ENCODE results near the gene ALMS1.
"Not testable (repeated sequence)": the region's sequence is repeated elsewhere in the genome, so short reads cannot be mapped to it uniquely, and the experiment has no call there.

The ALMS1 gene

DNA sequence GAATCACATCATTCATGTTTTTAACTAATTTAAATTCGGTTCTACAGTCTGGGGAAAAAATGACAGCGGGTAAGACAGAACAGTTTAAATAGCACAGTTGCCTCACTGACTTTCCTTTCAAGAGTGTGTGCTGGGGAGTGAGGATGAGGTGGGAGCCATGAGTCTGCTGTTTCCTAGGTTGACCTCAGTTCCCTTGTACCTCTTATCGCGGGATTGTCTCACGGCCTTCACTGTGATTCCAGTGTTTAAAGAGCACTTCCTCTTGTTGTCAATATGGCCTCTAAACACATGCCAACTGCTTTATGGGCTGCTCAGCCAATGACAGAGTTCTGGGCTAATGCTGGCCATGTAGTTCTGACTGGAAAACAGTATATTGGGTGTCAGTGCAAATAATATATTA, 41.6 kb upstream of the ALMS1 start:
- no peak overlapping the region for H4K91ac ChIP-seq (ENCODE audit: low read depth, low read length, poor library complexity)
- no peaks in the 10 kb centered on the region for H3K4me1 ChIP-seq (ENCODE audit: control insufficient read depth in 2 of 2, insufficient read depth in 1 of 2, low read depth in 1 of 2, low read length in 2 of 2)
- H3K27me3 ChIP-seq (ENCODE audit: control insufficient read depth in 3 of 3, insufficient read depth in 3 of 3, low read depth in 1 of 3, low read length in 3 of 3) = peaks cover 0 to 24% (median 0%) of the 10 kb centered on the region in 3 experiments
- WGBS, 2 donors (ENCODE audit: extremely low coverage in 2 of 2, insufficient read length in 2 of 2, insufficient replicate concordance in 1 of 2) = no CpG with 5 or more reads among the region's 5 CpGs
- H3K14ac ChIP-seq (ENCODE audit: low read length) = no peak overlapping the region
- no peak overlapping the region for H3K27ac ChIP-seq (replicated peaks; ENCODE audit: low read length)
- H2AFZ ChIP-seq (ENCODE audit: low read length) = no peak overlapping the region
- H4K8ac ChIP-seq (ENCODE audit: low read depth, low read length) = no peak overlapping the region
- no peaks in the 10 kb centered on the region for H3K36me3 ChIP-seq (replicated peaks in 1 of 2; ENCODE audit: control insufficient read depth in 2 of 2, insufficient read depth in 2 of 2, low read length in 2 of 2)
- H3K79me1 ChIP-seq (ENCODE audit: low read depth, low read length) = no peaks in the 10 kb centered on the region
- no peak overlapping the region for H3K4ac ChIP-seq (ENCODE audit: low read length)
- no peak overlapping the region for H2BK120ac ChIP-seq (ENCODE audit: low read depth, low read length)
- H3K9me3 ChIP-seq (replicated peaks in 1 of 2; ENCODE audit: control insufficient read depth in 2 of 2, insufficient read depth in 1 of 2, low read depth in 1 of 2, low read length in 2 of 2) = no peaks in the 10 kb centered on the region
- H2BK12ac ChIP-seq (ENCODE audit: low read length) = no peak overlapping the region
- no peak overlapping the region for H3K9ac ChIP-seq (ENCODE audit: low read depth, low read length, poor library complexity)
- H3K4me3 ChIP-seq (ENCODE audit: low read length in 2 of 2) = no peak overlapping the region
- H3K23ac ChIP-seq (ENCODE audit: low read depth, low read length, poor library complexity) = no peak overlapping the region
- no peak overlapping the region for H2AK5ac ChIP-seq (ENCODE audit: low read depth, low read length)
- H3K4me2 ChIP-seq (ENCODE audit: insufficient read depth, low read length, poor library complexity, severe bottlenecking) = no peak overlapping the region
- no peak overlapping the region for H3K18ac ChIP-seq (ENCODE audit: low read length)
- H2BK15ac ChIP-seq (ENCODE audit: low read length) = no peak overlapping the region
- no peak for DNase-seq (ENCODE audit: low spot score)
- H2BK5ac ChIP-seq (ENCODE audit: low read length) = no peak overlapping the region

DNA sequence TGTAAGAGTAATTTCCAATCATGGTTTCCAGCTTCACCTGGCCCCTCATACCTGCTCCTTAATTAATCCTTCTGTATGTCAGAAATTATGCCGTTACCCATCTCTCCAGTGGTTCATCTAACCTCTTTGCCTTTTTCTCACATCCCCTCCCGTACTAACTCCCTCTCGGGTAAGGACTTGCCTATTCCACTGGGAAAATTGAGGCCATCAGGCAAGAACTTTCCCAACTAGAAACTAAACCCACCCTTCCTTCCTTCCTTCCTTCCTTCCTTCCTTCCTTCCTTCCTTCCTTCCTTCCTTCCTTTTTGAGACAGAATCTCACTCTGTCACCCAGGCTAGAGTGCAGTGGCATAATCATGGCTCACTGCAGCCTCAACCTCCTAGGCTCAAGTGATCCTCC, 40.9 kb upstream of the ALMS1 start:
- not testable (repeated sequence) for H3K9ac ChIP-seq (ENCODE audit: low read depth, low read length, poor library complexity)

DNA sequence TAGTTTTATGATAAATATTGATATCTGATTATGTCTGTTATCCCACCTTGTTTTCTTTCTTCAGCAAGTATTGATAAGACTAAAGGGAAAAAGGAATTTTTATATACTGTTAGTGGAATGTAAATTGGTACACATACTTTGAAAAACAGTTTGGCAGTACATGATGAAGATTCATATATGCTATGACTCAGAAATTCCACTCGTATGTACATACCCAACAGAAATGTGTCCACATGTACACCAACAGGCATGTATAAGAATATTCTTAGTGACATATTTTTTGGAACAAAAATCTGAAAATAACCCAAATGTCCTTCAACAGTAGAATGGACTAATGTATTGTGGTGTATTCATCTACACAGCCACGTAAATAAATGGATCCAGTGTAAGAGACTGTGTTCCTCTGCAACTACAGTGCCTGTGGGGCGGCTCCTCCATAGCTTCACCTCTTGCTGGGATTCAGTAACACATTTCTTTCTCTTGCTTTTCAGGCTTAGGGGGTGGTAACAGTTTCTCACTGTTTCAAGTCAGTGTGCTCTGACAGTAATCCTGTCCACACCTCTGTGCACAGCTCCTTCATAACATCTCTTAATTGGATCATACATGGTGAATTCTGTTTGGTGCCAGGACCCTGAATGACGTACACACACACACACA, 35.5 kb upstream of the ALMS1 start:
- H3K4me1 ChIP-seq (ENCODE audit: control insufficient read depth in 2 of 2, insufficient read depth in 1 of 2, low read depth in 1 of 2, low read length in 2 of 2) = no peaks in the 10 kb centered on the region
- no peaks in the 10 kb centered on the region for H3K36me3 ChIP-seq (replicated peaks in 1 of 2; ENCODE audit: control insufficient read depth in 2 of 2, insufficient read depth in 2 of 2, low read length in 2 of 2)
- no peak overlapping the region for H3K4me3 ChIP-seq (ENCODE audit: low read length in 2 of 2)
- no peak overlapping the region for H2BK120ac ChIP-seq (ENCODE audit: low read depth, low read length)
- no peak overlapping the region for H4K91ac ChIP-seq (ENCODE audit: low read depth, low read length, poor library complexity)
- no CpG with 5 or more reads among the region's 4 CpGs for WGBS, 2 donors (ENCODE audit: extremely low coverage in 2 of 2, insufficient read length in 2 of 2, insufficient replicate concordance in 1 of 2)
- no peak overlapping the region for H2AK5ac ChIP-seq (ENCODE audit: low read depth, low read length)
- H3K18ac ChIP-seq (ENCODE audit: low read length) = no peak overlapping the region
- no peak overlapping the region for H2BK5ac ChIP-seq (ENCODE audit: low read length)
- no peaks in the 10 kb centered on the region for H3K79me1 ChIP-seq (ENCODE audit: low read depth, low read length)
- no peak overlapping the region for H3K27ac ChIP-seq (replicated peaks; ENCODE audit: low read length)
- H4K8ac ChIP-seq (ENCODE audit: low read depth, low read length) = no peak overlapping the region
- no peak overlapping the region for H3K9ac ChIP-seq (ENCODE audit: low read depth, low read length, poor library complexity)
- H2AFZ ChIP-seq (ENCODE audit: low read length) = no peak overlapping the region
- H3K14ac ChIP-seq (ENCODE audit: low read length) = no peak overlapping the region
- no peak for DNase-seq (ENCODE audit: low spot score)
- no peak overlapping the region for H3K4me2 ChIP-seq (ENCODE audit: insufficient read depth, low read length, poor library complexity, severe bottlenecking)
- no peak overlapping the region for H2BK15ac ChIP-seq (ENCODE audit: low read length)
- H2BK12ac ChIP-seq (ENCODE audit: low read length) = no peak overlapping the region
- H3K9me3 ChIP-seq (replicated peaks in 1 of 2; ENCODE audit: control insufficient read depth in 2 of 2, insufficient read depth in 1 of 2, low read depth in 1 of 2, low read length in 2 of 2) = no peaks in the 10 kb centered on the region
- no peak overlapping the region for H3K4ac ChIP-seq (ENCODE audit: low read length)
- H3K23ac ChIP-seq (ENCODE audit: low read depth, low read length, poor library complexity) = no peak overlapping the region
- H3K27me3 ChIP-seq (ENCODE audit: control insufficient read depth in 3 of 3, insufficient read depth in 3 of 3, low read depth in 1 of 3, low read length in 3 of 3) = peaks cover 0 to 4% (median 0%) of the 10 kb centered on the region in 3 experiments

More for the DNA sequence above, 40.9 kb upstream of the ALMS1 start:
- DNase-seq (ENCODE audit: low spot score); H2BK5ac ChIP-seq (ENCODE audit: low read length); H3K9me3 ChIP-seq (replicated peaks in 1 of 2; ENCODE audit: control insufficient read depth in 2 of 2, insufficient read depth in 1 of 2, low read depth in 1 of 2, low read length in 2 of 2); H3K18ac ChIP-seq (ENCODE audit: low read length); H2BK120ac ChIP-seq (ENCODE audit: low read depth, low read length); H2AK5ac ChIP-seq (ENCODE audit: low read depth, low read length); H3K4ac ChIP-seq (ENCODE audit: low read length); H2BK15ac ChIP-seq (ENCODE audit: low read length); H4K8ac ChIP-seq (ENCODE audit: low read depth, low read length); H3K4me3 ChIP-seq (ENCODE audit: low read length in 2 of 2); H3K23ac ChIP-seq (ENCODE audit: low read depth, low read length, poor library complexity); H3K79me1 ChIP-seq (ENCODE audit: low read depth, low read length); H2AFZ ChIP-seq (ENCODE audit: low read length); H3K14ac ChIP-seq (ENCODE audit: low read length); H2BK12ac ChIP-seq (ENCODE audit: low read length); H3K4me2 ChIP-seq (ENCODE audit: insufficient read depth, low read length, poor library complexity, severe bottlenecking); H4K91ac ChIP-seq (ENCODE audit: low read depth, low read length, poor library complexity); H3K27ac ChIP-seq (replicated peaks; ENCODE audit: low read length); H3K4me1 ChIP-seq (ENCODE audit: control insufficient read depth in 2 of 2, insufficient read depth in 1 of 2, low read depth in 1 of 2, low read length in 2 of 2); H3K36me3 ChIP-seq (replicated peaks in 1 of 2; ENCODE audit: control insufficient read depth in 2 of 2, insufficient read depth in 2 of 2, low read length in 2 of 2): not testable (repeated sequence)
- peaks cover 0 to 18% (median 0%) of the 10 kb centered on the region in 3 experiments for H3K27me3 ChIP-seq (ENCODE audit: control insufficient read depth in 3 of 3, insufficient read depth in 3 of 3, low read depth in 1 of 3, low read length in 3 of 3)
- no CpG with 5 or more reads among the region's 3 CpGs for WGBS, 2 donors (ENCODE audit: extremely low coverage in 2 of 2, insufficient read length in 2 of 2, insufficient replicate concordance in 1 of 2)

DNA sequence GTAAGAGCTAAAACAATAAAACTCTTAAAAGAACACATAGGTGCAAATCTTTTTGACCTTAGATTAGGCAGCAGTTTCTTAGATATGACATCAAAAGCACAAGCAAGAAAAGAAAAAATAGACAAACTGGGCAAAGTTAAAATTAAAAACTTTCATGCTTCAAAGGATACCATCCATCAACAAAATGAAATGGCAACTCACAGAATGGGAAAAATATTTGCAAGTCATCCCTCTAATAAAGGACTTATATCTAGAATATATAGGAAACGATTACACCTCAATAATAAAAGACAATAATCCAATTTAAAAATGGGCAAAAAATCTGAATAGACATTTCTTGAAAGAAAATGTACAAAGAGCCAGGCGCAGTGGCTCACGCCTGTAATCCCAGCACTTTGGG, 29.5 kb upstream of the ALMS1 start:
- Histone ChIP-seq H3K27me3 (ENCODE audit: control insufficient read depth in 3 of 3, insufficient read depth in 3 of 3, low read depth in 1 of 3, low read length in 3 of 3) (no peaks in the 10 kb centered on the region), H2AK5ac (ENCODE audit: low read depth, low read length) (no peak overlapping the region), H3K4me1 (ENCODE audit: control insufficient read depth in 2 of 2, insufficient read depth in 1 of 2, low read depth in 1 of 2, low read length in 2 of 2) (no peaks in the 10 kb centered on the region), H3K36me3 (replicated peaks in 1 of 2; ENCODE audit: control insufficient read depth in 2 of 2, insufficient read depth in 2 of 2, low read length in 2 of 2) (no peaks in the 10 kb centered on the region), H3K18ac (ENCODE audit: low read length) (no peak overlapping the region), H3K79me1 (ENCODE audit: low read depth, low read length) (no peaks in the 10 kb centered on the region), H3K9me3 (replicated peaks in 1 of 2; ENCODE audit: control insufficient read depth in 2 of 2, insufficient read depth in 1 of 2, low read depth in 1 of 2, low read length in 2 of 2) (no peaks in the 10 kb centered on the region), H3K14ac (ENCODE audit: low read length) (no peak overlapping the region), H3K4me2 (ENCODE audit: insufficient read depth, low read length, poor library complexity, severe bottlenecking) (no peak overlapping the region), H3K4me3 (ENCODE audit: low read length in 2 of 2) (no peak overlapping the region), H2AFZ (ENCODE audit: low read length) (no peak overlapping the region), H3K23ac (ENCODE audit: low read depth, low read length, poor library complexity) (no peak overlapping the region), H4K91ac (ENCODE audit: low read depth, low read length, poor library complexity) (no peak overlapping the region), H3K4ac (ENCODE audit: low read length) (no peak overlapping the region), H4K8ac (ENCODE audit: low read depth, low read length) (no peak overlapping the region), H2BK5ac (ENCODE audit: low read length) (no peak overlapping the region), H2BK120ac (ENCODE audit: low read depth, low read length) (no peak overlapping the region), H2BK12ac (ENCODE audit: low read length) (no peak overlapping the region), H3K27ac (replicated peaks; ENCODE audit: low read length) (no peak overlapping the region), H3K9ac (ENCODE audit: low read depth, low read length, poor library complexity) (no peak overlapping the region), H2BK15ac (ENCODE audit: low read length) (no peak overlapping the region)
- WGBS, 2 donors (ENCODE audit: extremely low coverage in 2 of 2, insufficient read length in 2 of 2, insufficient replicate concordance in 1 of 2) = no CpG with 5 or more reads among the region's 3 CpGs
- DNase-seq (ENCODE audit: low spot score) = no peak

Data from neuronal stem cell (in vitro differentiated cells).